ENCODE results near the gene TMEM62. TPM values are rescaled to one million over a fixed set of nuclear protein-coding genes. Genes with fewer than 3 reads are reported as not detected.

The TMEM62 gene
- total RNA-seq, 1 donor from 2014 or later = 26.2 TPM

DNA sequence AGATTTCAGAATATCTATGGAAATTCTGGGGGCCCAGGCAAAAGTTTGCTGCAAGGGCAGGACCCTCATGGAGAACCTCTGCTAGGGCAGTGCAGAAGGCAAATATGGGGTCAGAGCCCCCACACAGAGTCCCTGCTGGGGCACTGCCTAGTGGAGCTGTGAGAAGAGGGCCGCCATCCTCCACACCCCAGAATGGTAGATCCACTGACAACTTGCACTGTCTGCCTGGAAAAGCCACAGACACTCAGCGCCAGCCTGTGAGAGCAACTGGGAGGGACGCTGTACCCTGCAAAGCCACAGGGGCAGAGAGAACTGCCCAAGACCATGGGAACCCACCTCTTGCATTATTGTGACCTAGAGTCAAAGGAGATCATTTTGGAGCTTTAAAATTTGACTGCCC lies 65.6 kb downstream of the TMEM62 start:
- no peak for ATAC-seq
- intact Hi-C loops (cut with DNase I) = no loop called here
- no peak for TF ChIP-seq CTCF (IDR thresholded peaks at IDR 0.05)

DNA sequence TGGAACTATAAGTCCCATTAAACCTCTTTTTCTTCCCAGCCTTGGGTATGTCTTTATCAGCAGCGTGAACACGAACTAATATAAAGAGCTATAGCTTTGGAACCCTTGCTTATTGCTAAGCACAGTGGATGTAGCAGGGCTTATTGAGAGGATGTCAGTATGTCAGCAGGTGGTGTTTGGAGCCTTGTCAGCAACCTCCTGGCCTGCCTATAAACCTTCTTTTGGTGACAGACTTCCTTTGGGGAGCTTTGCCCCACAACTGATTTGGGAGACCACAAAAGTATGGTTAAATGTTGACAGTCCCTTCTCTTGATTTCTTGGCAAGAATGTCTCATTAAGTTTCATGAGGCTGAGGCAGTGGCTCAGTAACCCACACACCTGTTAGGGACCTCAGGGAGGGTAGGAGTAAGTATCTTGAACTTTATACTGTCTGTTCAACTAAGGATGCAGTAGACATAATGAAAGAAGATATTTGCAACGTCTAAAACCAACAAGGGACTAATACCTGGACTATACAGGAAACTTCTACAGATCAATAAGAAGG lies 66.6 kb downstream of the TMEM62 start:
- Histone ChIP-seq H3K4me3 (no peak overlapping the region), H3K9me3 (no peaks in the 10 kb centered on the region), H3K36me3 (peaks cover 30% of the 10 kb centered on the region), H3K27me3 (ENCODE audit: low read depth) (no peaks in the 10 kb centered on the region), H3K27ac (no peak overlapping the region), H3K4me1 (no peaks in the 10 kb centered on the region)
- intact Hi-C loops (cut with DNase I) = no loop called here
- DNase-seq (no peak), ATAC-seq (no peak)
- no peak for TF ChIP-seq CTCF (IDR thresholded peaks at IDR 0.05)

More for the DNA sequence above, 65.6 kb downstream of the TMEM62 start:
- Histone ChIP-seq H3K27ac (no peak overlapping the region), H3K4me1 (no peaks in the 10 kb centered on the region), H3K27me3 (ENCODE audit: low read depth) (no peaks in the 10 kb centered on the region), H3K36me3 (peaks cover 40% of the 10 kb centered on the region), H3K4me3 (no peak overlapping the region), H3K9me3 (no peaks in the 10 kb centered on the region)
- no peak for DNase-seq

DNA sequence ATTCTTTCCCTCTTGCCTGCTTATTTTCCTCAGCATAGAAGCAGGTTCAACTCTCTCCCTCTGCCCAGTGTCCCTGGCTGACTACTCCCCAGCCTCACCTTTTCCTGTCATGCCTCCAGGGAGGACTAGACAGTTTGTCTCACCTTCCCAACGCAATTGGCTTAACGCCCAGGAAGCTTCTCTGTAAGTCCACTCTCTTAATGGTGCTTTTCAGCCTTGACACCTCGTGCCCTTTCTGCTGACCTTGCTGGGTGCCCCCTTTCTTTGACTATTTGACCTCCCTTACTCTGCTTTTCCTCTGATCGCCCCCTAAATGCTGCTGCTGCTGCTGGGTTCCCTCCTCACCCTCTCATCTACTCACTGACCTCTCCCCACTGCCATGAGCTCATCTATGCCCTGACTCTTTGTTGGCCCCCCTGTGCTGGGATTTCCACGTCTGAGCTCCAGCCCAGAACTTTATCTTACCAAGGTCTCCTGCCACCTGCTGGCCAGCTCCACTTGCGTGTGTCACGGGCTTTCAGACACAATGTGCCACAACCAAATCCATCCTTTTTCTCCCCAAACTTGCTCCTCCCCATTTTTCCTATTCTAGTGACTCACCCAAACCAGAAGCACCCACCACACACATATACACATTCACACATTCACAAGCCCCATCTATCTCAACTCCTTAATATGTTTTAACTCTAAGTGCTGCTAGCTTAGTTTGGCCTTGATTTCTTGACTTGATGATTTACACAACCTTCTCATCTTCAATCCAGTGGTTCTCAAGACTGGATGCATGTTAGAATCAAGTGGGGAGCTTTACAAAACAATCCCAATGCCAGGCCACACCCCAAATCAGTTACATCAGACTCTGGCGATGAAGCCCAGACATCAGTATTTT lies 70.9 kb downstream of the TMEM62 start:
- no peaks in the 10 kb centered on the region for H3K36me3 ChIP-seq
- H3K4me3 ChIP-seq = no peak overlapping the region
- DNase-seq (no peak), ATAC-seq (peak in 1 of 2 donors; percentile 51)
- no peak overlapping the region for H3K27ac ChIP-seq
- H3K27me3 ChIP-seq (ENCODE audit: low read depth) = peaks cover 9% of the 10 kb centered on the region
- no peaks in the 10 kb centered on the region for H3K4me1 ChIP-seq
- H3K9me3 ChIP-seq = no peaks in the 10 kb centered on the region
- peak; percentile 53 for TF ChIP-seq CTCF (IDR thresholded peaks at IDR 0.05)
- intact Hi-C loops (cut with DNase I) = no loop called here

DNA sequence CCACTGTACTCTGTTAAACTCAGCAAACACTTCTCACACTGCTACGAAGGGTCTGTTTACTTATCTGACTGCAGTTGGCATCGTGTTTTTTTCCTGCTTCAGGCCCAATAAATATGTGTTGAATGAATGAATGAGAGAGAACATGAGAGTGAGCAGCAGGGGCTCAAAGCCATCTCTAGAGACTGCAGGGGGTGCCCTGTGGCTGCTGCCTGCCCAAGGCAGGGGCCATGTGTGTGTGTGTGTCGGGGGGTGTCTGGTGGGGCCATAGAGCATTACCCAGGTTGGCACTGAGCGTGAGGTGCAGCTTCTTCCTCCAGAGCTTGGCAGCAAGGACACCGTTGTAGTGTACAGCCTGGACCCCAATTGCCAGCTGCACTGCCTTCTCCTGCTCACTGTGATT lies 72.7 kb downstream of the TMEM62 start:
- Histone ChIP-seq H3K27ac (no peak overlapping the region), H3K36me3 (no peaks in the 10 kb centered on the region), H3K4me3 (no peak overlapping the region), H3K9me3 (no peaks in the 10 kb centered on the region), H3K4me1 (no peaks in the 10 kb centered on the region), H3K27me3 (ENCODE audit: low read depth) (peaks cover 10% of the 10 kb centered on the region)
- DNase-seq = no peak
- no peak for ATAC-seq
- no peak for TF ChIP-seq CTCF (IDR thresholded peaks at IDR 0.05)
- intact Hi-C loops (cut with DNase I) = no loop called here

GRCh38 chr15:43207024-43207423 lies 73.6 kb downstream of the TMEM62 start:
- TF ChIP-seq CTCF (IDR thresholded peaks at IDR 0.05) = no peak
- H3K4me1 ChIP-seq = no peaks in the 10 kb centered on the region
- no peaks in the 10 kb centered on the region for H3K36me3 ChIP-seq
- no peak overlapping the region for H3K27ac ChIP-seq
- no peak for DNase-seq
- H3K9me3 ChIP-seq = no peaks in the 10 kb centered on the region
- H3K27me3 ChIP-seq (ENCODE audit: low read depth) = peaks cover 15% of the 10 kb centered on the region
- no peak for ATAC-seq
- intact Hi-C loops (cut with DNase I) = no loop called here
- H3K4me3 ChIP-seq = no peak overlapping the region

All from lower lobe of right lung (tissue), 2 donors.